HG02642 (cell line): Measurements from ENCODE around the gene PPP2R3C.
"Not testable (repeated sequence)": the region's sequence is repeated elsewhere in the genome, so short reads cannot be mapped to it uniquely, and the experiment has no call there.

Experiments
- ATAC-seq: cut with Tn5 transposase; IDR thresholded peaks from one replicate; pipeline ENCODE4 v1.9.1; 2021; ENCODE audit warnings: mild to moderate bottlenecking; ENCODE audit not compliant: unreplicated experiment, poor library complexity

PPP2R3C gene

DNA sequence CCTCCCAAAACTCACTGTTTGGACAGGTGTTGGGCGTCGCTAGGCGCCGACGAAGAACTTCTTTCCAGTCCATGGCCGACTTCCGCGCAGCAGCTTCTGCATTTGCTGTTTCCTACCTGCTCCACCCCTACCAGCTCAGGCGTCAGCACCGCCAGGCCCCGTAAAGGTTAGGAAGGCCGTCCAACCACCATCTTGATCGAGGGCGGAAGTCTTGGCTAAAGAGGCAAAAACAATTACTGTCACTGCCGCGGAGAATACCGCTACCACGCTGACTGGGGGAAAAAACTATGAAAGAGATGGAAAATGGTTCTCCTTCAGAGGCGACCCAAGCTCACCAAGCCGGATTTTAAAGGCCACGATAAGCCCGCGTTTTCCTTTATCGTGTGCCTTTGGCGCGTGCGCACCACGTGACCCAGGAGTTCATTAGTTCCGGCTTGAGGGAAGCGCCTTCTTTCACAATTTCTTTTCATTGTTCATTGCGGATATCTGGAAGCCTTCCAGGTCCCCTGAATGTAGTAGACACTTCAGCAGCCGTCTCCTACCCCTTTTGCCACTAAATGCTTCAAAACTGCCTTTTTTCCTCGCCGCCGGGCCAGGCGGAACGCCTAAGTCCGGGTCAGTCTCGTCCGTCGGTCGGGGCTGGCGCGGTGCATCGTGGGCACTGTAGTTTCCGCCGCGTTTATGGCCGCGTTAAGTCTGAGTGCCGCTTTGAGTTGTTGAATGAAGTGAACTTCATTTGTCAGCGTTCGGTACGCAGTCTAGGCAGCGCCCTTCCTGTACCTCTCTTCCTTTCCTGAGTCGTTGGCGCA is at the start of gene PPP2R3C, which contains the start of gene PRORP:
Gene PPP2R3C (minus strand): TSS at position 104 of the 809 bp plus-strand sequence. CDS start 31 bp downstream, at position 73.
Gene PRORP (plus strand): TSS at position 666 of the 809 bp plus-strand sequence. CDS start 694 bp downstream, outside the sequence.
- ATAC-seq, result peak; percentile 86

DNA sequence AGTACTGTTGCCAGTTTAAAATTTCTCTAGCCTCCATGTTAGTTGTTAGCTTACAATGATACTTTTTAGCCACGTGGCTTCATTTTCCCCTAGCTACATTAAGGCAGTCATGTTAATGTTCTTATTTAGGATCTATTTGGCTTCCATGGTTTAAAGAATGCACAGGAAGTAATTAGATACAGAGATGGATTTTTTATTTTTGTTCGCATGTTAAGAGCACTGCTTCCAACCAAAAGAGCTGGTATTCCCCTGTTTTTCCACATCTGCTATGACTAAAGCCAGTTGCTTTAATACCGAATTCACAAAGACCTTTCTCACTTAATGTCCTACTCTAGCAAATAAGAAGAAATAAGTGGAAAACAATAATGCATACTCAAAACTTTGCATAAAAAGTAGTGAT is 45.7 kb upstream of the PPP2R3C start:
- ATAC-seq, result no peak

DNA sequence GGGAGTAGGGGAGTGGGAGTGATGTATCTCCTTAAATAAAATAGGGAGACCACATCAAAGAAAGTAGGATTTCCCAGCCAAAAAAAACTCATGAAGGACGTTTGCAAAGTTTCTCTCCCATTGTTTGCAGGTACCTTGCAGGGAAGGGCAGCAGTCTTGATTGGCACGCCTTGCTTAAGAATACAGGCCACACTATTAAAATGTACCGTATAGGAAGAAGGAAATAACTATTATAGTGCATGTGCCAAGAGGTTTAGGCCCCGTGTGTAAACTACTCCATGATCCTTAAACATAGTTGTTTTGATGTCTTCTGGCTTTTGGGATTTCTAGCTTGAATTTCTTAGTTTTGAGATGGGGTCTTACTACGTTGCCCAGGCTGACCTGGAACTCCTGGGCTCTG is 43.1 kb upstream of the PPP2R3C start:
- ATAC-seq, result no peak

DNA sequence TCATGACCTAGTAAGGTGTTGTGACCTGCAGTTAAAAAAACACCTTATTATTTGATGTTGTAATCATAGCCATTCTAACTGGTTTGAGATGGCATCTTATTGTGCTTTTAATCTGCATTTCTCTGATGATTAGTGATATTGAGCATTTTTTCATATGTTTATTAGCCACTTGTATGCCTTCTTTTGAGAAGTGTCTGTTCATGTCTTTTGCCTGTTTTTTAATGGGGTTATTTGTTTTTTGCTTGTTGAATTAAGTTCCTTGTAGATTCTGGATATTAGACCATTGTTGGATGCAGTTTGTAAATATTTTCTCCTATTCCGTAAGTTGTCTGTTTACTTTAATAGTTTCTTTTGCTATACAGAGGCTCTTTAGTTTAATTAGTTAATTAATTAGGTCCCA is 41.6 kb upstream of the PPP2R3C start:
- no peak for ATAC-seq

DNA sequence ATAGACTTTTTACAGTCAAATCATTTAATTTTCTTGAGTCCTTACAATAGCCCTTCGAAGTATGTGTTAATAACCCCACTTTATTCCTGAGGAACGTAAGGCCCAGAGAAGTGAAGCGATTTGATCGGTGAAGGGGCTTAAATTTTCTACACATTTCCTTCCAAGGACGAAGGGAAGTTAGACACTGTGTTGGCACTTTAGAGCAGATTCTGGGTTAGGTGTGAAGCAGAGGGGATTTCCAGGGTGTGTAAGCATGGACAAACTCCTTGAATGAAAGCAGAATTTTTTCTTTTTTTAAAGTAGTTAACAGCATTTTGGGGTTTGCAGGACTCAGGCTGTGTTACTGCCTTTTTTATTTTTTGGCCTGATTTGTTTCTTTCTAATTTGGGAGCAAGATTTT is 39.4 kb upstream of the PPP2R3C start:
- ATAC-seq, result no peak

DNA sequence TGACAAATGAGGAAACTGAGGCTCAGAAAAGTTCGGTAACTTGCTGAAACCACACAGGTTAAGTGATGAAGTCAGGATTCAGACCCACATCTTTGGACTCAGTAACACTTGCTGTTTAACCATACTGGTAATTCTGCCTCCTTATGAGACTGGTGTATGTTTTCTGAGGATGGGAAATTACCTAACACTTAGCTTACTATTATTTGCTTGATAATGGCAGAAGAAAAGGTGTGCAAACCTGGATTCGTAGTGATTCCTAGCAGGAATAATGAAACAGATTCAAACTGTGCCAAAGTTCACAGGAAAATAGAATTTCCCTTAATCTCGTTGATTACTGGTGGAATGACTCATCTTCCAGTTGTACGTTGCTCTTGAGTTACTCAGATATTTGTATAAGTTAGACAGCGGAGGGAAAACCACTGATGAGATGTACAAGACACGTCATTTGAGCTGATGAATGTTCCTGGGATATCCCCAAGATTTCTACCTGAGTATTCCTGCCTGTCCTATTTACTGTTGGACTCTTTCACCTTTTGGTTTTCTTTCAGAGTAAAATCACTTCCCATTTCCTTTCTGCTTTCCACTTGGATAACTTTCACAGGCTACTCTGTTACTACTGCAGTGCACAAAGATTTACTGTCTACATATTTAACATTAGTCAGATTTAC is 38.1 kb upstream of the PPP2R3C start:
- no peak for ATAC-seq

DNA sequence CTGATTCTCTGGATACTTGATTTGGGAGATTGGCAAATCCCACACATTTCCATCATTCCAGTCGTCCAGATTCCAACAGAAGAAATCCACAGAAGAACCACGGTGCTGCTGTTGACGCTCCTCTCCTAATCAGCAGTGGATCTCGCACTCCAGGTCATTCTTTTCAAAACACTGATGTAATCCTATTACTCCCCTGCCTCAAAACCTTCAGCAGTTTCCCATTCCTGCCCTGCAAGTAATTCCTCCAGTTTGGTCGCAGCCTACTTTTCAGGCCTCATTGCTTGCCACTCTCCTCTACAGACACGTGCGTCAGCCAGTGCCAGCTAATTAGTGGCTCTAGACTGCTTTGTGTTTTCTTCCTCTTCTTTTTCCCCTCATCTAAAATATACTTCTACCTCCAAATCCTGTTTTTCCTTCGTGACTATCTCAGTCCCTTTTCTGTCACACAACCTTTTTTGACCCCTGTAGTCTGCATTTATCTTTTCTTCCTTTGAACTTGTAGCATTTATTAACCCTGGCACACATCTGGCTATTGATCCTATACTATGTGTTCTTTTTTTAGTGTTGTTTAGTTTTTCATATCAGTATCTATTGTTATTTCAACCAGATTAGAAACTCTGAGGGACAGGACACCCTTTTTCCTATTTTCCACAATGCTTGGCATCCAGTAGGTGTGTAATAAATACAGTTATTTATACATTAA is 37.3 kb upstream of the PPP2R3C start:
- no peak for ATAC-seq

DNA sequence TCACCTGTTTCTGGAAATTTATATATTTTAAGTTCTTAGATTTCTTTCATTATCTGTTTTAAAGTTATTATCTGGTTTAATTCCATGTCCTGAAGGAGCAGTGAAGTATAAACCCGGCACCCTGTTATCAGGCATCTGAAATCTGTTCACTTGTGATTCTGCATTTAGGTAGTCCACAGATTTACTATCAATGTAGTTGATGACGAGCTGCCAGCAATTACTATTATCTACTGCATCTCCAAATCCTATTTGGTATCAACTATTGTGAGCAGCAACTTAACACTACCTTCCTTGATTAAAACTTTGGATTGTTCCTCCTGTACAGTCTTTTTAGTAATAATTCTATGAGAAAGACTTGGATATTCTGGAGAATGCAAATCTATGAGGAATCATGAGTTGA is 36.7 kb upstream of the PPP2R3C start:
- no peak for ATAC-seq

DNA sequence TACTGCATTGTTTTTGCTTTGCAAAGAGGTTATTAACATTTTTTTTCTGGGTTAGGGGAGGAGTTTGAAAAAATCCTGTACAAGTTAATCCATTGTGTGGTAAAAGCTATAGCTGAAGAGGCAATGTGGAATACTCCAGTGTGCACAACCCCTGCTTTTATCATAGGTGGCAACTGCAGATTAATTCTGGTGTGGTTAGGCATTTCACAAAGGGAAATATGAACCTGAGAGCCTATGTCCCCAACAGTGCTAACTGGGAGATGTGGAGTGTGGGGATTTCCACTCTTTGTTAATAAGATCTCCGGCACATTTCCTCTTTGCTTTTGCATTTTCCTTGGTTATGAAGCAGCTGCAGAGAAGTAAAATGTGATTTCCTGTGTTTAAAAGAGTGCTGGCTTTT is 34.2 kb upstream of the PPP2R3C start:
- no peak for ATAC-seq

DNA sequence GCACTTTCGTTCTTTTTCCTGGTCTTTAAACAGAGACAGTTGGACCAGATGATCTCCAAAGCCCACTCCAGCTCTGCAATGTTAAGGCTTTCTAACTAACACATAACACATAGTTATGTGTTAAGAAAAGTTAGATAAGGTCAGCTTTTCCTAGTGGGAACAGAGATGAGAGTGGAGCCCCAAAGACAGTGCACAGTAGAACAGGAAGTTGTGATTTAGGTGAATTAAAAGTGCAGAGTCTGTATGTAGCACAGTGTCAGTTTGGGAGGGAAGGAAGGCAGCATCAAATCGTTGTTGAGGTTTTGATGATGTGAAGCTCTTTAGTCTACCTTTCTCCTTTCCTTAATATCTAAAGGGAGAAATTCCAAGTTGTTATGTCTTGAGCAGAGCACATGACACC is 32.2 kb upstream of the PPP2R3C start:
- no peak for ATAC-seq

DNA sequence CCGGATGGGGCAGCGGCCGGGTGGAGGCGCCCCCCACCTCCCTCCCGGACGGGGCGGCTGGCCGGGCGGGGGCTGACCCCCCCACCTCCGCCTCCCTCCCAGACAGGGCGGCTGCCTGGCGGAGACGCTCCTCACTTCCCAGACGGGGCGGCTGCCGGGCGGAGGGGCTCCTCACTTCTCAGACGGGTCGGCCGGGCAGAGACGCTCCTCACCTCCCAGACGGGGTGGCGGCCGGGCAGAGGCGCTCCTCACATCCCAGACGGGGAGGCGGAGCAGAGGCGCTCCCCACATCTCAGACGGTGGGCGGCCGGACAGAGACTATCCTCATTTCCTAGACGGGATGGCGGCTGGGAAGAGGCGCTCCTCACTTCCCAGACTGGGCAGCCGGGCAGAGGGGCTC is 30.7 kb upstream of the PPP2R3C start:
- not testable (repeated sequence) for ATAC-seq

DNA sequence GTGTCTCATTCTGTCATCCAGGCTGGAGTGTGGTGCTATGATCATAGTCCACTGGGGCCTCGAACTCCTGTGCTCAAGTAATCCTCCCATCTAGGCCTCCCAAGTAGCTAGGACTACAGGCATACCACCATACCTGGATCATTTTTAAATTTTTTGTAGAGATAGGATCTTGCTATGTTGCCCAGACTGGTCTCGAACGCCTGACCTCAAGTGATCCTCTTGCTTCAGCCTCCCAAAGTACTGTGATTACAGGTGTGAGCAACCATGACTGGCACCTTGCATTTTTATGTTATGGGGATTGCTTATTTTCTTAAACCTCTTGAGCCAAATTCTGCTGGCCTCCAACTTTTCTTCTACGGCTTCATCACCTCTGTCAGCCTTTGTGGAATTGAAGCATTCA is 27.4 kb upstream of the PPP2R3C start:
- ATAC-seq, result no peak

DNA sequence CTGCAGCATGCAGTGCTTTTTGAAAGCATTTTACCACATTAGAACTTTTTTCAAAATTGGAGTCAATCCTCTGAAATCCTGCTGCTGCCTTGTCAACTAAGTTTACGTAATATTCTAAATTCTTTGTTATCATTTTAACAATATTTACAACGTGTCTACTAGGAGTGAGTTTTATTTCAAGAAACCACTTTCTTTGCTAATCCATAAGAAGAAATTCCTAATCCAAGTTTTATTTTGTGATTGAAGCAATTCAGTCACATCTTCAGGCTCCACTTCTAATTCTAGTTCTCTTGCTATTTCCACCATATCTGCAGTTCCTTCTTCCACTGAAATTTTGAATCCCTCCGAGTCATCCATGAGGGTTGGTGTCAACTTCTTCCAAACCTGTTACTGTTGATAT is 25.9 kb upstream of the PPP2R3C start:
- ATAC-seq, result no peak

DNA sequence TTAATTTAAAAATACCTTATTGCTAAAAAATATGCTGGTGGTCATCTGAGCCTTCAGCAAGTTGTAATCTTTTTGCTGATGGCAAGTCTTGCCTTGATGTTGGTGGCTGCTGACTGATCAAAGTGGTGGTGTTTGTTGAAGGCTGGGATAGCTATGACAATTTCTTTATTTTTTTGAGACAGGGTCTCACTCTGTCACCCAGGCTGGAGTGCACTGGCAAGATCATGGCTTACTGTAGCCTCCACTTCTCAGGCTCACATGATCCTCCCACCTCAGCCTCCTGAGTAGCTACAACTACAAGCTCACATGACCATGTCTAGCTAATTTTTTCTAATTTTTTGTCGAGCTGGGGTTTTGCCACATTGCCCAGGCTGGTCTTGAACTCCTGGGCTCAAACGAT is 25.4 kb upstream of the PPP2R3C start:
- no peak for ATAC-seq

DNA sequence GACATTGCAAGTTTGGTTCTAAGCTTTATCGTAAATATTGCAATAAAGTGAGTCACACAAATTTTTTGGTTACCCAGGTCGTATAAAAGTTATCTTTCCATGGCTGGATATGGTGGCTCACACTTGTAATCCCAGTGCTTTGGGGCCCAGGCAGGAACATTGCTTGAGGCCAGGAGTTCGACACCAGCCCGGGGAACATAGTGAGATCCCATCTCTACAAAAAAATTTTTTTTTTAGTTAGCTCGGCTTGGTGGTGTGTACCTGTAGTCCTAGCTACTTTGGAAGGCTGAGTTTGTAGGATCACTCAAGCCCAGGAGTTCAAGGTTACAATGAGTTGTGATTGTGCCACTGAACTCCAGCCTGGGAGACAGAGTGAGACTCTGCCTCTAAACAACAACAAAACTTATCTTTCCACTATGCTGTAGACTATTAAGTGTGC is 24.9 kb upstream of the PPP2R3C start:
- ATAC-seq, result no peak

DNA sequence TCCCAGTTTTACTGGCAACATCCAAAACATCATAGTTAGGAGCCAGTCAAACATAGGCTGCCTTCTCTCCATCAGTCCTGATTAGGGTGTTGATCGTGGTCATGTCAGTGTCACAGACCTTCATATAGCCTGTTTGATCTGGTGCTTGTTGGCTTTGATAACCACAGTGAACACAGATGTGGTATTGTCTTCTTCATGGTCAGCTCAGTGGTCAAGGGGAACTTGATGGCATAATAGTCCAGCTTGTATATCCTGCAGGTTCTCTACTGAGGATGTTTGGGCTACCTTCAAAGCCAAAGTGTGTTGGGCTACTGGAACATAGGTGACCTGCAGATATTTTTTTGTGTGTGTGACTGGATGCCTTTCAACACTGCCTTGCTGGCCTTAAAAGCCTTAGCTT is 22.2 kb upstream of the PPP2R3C start:
- no peak for ATAC-seq

DNA sequence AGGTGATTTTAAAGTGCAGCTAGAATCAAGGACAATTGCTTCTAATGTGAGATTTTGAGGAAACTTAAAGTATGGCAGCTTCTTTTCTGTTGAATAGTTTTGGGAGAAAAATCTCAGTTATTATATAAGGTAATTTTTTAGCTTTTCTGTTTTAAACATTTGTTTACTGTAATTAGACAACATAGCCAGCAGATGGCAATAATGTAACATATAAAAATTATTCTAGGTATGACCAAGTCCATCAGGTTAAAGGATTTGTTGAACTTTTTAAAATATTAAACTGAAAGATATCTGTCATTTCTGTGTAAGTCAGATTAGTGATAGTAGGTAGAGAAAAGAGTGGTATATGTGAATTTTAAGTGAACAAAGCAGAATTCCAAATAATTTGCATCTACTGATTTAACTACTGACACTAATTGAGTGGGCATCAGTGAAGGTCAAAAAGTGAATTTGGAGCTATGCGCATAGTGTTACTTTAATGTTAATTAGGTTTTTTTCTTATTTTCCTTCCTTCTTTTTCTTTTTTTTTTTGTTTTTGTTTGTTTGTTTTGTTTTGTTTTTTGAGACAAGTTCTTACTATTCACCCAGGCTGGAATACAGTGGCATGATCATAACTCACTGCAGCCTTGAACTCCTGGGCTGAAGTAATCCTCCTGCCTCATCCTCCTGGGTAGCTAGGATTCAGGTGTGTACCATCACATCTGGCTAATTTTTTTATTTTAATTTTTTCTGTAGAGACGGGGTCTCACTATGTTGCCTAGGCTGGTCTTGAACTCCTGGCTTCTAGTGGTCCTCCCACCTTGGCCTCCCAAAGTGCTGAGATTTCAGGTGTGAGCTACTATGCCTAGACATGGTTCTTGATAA is 19.2 kb upstream of the PPP2R3C start:
- ATAC-seq, result no peak

DNA sequence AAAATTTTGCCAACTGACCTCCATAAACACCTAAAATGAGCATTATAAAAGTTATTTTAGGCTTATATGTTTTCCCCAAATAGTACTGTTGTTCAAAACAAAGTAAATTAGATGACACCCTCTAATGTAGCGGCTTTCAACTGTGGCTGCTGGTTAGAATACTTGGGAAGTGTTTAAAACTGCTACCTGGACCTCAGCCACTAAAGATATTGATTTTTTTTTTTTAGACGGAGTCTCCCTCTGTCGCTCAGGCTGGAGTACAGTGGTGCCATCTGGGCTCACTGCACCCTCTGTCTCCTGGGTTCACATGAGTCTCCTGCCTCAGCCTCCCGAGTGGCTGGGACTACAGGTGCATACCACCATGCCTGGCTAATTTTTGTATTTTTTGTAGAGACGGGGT is 16.8 kb upstream of the PPP2R3C start:
- no peak for ATAC-seq

DNA sequence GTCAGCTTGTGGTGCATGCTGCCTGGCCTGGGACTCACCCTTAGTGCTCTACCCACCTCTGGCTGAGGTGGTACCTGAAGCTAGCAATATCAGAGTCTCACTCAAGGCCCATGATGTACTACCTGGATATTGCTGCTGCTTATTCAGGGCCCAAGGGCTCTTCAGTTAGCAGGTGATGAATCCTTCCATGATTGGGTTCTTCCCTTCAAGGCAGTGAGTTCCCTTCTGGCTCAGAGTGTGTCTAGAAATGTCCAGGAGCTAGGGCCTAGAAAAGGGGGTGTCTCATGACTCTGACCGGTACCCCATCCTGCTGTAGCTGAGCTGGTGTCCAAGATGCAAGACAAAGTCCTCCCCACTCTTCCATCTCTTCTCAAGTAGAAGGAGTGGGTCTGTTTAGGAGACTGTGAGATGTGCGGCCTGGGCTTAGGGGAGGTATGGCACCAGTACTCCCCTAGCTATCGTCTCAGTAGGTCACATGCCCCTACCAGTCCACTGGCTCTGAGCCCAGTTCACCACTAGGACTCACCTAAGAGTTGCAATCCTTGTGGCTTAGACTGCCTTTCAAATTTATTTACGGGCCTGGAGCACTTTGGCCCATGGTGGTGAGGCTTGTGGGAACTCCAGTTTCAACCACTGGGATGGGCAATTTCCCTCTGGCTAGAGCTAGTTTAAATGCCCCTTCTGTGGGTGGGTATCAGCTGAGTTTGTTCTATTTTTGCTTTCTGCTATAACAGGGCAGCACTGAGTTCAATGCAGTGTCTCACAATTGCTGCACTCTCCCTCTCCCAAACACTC is 12.7 kb upstream of the PPP2R3C start:
- ATAC-seq, result no peak
